Upper lobe of left lung (tissue), 4 donors: Measurements from ENCODE around the gene SGSM1.

Experiments
- EP300 ChIP-seq, 4 donors: sonication (generic); formaldehyde crosslinking; IDR thresholded peaks; one replicate each; pipeline ENCODE4 v1.5.1; 2017; ENCODE audit warnings: antibody characterized with exemption in 4 of 4, control low read depth in 2 of 4
- POLR2A ChIP-seq, 4 donors: fragments of 450-650 bp; IDR thresholded peaks; one replicate each; pipeline ENCODE4 v1.5.1; 2016 to 2017; ENCODE audit warnings: antibody characterized with exemption in 4 of 4, mild to moderate bottlenecking in 2 of 4
- TF ChIP-seq, protein P1 (sequence below), 6 experiments: fragments of 450-650 bp in 4 of 6; fragments of 200-600 bp in 2 of 6; sonication (generic) in 2 of 6; IDR thresholded peaks; one replicate each; pipeline ENCODE4 v1.5.1; 2016 to 2019; ENCODE audit warnings: antibody characterized with exemption in 6 of 6

DNA sequence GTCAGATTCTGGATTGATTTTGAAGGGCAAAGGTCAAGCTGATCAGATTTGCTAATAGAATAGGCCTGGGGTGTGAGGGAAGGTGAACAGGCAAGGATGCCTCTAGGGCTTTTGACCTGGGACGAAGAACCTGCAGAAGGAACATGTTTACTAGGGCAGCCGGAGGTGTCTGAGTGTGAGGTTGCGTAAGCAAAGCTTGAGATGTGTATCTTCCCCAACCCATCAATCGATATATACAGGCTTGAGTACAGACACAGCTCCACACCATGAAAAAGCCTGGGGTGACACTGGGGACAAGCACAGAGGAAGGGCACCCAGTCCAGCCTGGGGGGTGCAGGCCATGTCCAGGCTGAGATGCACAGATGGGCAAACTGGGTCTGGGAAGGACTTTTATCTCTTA, 139.4 kb downstream of the SGSM1 start:
- TF ChIP-seq, protein P1, sequence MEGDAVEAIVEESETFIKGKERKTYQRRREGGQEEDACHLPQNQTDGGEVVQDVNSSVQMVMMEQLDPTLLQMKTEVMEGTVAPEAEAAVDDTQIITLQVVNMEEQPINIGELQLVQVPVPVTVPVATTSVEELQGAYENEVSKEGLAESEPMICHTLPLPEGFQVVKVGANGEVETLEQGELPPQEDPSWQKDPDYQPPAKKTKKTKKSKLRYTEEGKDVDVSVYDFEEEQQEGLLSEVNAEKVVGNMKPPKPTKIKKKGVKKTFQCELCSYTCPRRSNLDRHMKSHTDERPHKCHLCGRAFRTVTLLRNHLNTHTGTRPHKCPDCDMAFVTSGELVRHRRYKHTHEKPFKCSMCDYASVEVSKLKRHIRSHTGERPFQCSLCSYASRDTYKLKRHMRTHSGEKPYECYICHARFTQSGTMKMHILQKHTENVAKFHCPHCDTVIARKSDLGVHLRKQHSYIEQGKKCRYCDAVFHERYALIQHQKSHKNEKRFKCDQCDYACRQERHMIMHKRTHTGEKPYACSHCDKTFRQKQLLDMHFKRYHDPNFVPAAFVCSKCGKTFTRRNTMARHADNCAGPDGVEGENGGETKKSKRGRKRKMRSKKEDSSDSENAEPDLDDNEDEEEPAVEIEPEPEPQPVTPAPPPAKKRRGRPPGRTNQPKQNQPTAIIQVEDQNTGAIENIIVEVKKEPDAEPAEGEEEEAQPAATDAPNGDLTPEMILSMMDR (IDR thresholded peaks at IDR 0.05): no peak
- TF ChIP-seq EP300 (IDR thresholded peaks at IDR 0.05): no peak
- no peak for TF ChIP-seq POLR2A (IDR thresholded peaks at IDR 0.05)
